Left hindlimb (tissue), 1 donor: ENCODE data around the gene SPATA46.
"Not testable (repeated sequence)": the region's sequence is repeated elsewhere in the genome, so short reads cannot be mapped to it uniquely, and the experiment has no call there.

ENCODE experiments used
- DNase-seq: peaks from one replicate; pipeline ENCODE4 v3.0.0-alpha.2; 2018

The SPATA46 gene

GRCh38 chr1:162373072-162373427 lies 3.6 kb downstream of the SPATA46 start:
- DNase-seq = no peak

- DNase-seq = no peak
Observed at GRCh38 chr1:162372159-162373071, 4.2 kb downstream of the SPATA46 start.

- no peak for DNase-seq
Observed at GRCh38 chr1:162371611-162372010, 5.0 kb downstream of the SPATA46 start.

GRCh38 chr1:162370721-162371120 lies 5.9 kb downstream of the SPATA46 start:
- DNase-seq = no peak

- DNase-seq = no peak
Observed at GRCh38 chr1:162370161-162370560, 6.5 kb downstream of the SPATA46 start.

- DNase-seq = no peak
Observed at GRCh38 chr1:162369571-162369970, 7.1 kb downstream of the SPATA46 start.

- no peak for DNase-seq
Observed at GRCh38 chr1:162368451-162368850, 8.2 kb downstream of the SPATA46 start.

GRCh38 chr1:162367772-162368171 lies 8.9 kb downstream of the SPATA46 start:
- DNase-seq = no peak

GRCh38 chr1:162367073-162367472 lies 9.6 kb downstream of the SPATA46 start:
- DNase-seq = no peak

GRCh38 chr1:162366671-162367070 lies 10.0 kb downstream of the SPATA46 start:
- no peak for DNase-seq

- no peak for DNase-seq
Observed at GRCh38 chr1:162366149-162366548, 10.5 kb downstream of the SPATA46 start.

GRCh38 chr1:162365284-162366020 lies 11.2 kb downstream of the SPATA46 start:
- DNase-seq = no peak

GRCh38 chr1:162364498-162364897 lies 12.2 kb downstream of the SPATA46 start:
- no peak for DNase-seq

GRCh38 chr1:162363823-162364222 lies 12.8 kb downstream of the SPATA46 start:
- DNase-seq = no peak

- no peak for DNase-seq
Observed at GRCh38 chr1:162361349-162361748, 15.3 kb downstream of the SPATA46 start.

- no peak for DNase-seq
Observed at GRCh38 chr1:162360874-162361260, 15.8 kb downstream of the SPATA46 start.

GRCh38 chr1:162360237-162360873 lies 16.3 kb downstream of the SPATA46 start:
- DNase-seq = no peak

- DNase-seq = no peak
Observed at GRCh38 chr1:162359523-162360236, 17.0 kb downstream of the SPATA46 start.

- DNase-seq = no peak
Observed at GRCh38 chr1:162358928-162359327, 17.7 kb downstream of the SPATA46 start.

GRCh38 chr1:162357681-162358266 lies 18.9 kb downstream of the SPATA46 start:
- no peak for DNase-seq

- DNase-seq = no peak
Observed at GRCh38 chr1:162353702-162354101, 23.0 kb downstream of the SPATA46 start.

- DNase-seq = no peak
Observed at GRCh38 chr1:162353078-162353477, 23.6 kb downstream of the SPATA46 start.

- DNase-seq = not testable (repeated sequence)
Observed at GRCh38 chr1:162351874-162352273, 24.8 kb downstream of the SPATA46 start.
